Progenitor cell of endocrine pancreas (in vitro differentiated cells): ENCODE data around the gene EIF3F. TPM values are rescaled to one million over a fixed set of nuclear protein-coding genes. Genes with fewer than 3 reads are reported as not detected.

Experiments
- DNase-seq: peaks from one replicate; pipeline ENCODE4 v3.0.0; 2021; ENCODE audit warnings: low spot score; ENCODE audit not compliant: unreplicated experiment
- H3K27ac Mint-ChIP-seq: 2 replicates; pipeline ENCODE4 v1.8.0; 2021; ENCODE audit warnings: mild to moderate bottlenecking, moderate library complexity, mixed read lengths
- H3K27me3 Mint-ChIP-seq: 2 replicates; pipeline ENCODE4 v1.8.0; 2021; ENCODE audit warnings: mixed read lengths
- H3K36me3 Mint-ChIP-seq: 2 replicates; pipeline ENCODE4 v1.8.0; 2022; ENCODE audit warnings: mixed read lengths; ENCODE audit not compliant: insufficient read depth
- H3K4me1 Mint-ChIP-seq: 2 replicates; pipeline ENCODE4 v1.8.0; 2021; ENCODE audit warnings: low read depth, mixed read lengths
- H3K4me3 Mint-ChIP-seq: 2 replicates; pipeline ENCODE4 v1.8.0; 2021; ENCODE audit warnings: low read depth, mild to moderate bottlenecking, moderate library complexity, mixed read lengths
- H3K9me3 Mint-ChIP-seq: 2 replicates; pipeline ENCODE4 v1.8.0; 2021; ENCODE audit warnings: low read depth, mixed read lengths
- CTCF ChIP-seq: fragments of 200-600 bp; sonication (generic); IDR thresholded peaks from one replicate; pipeline ENCODE4 v1.5.0; 2021; ENCODE audit warnings: antibody characterized with exemption, mild to moderate bottlenecking; ENCODE audit not compliant: unreplicated experiment
- total RNA-seq: library from RNA; stranded (reverse); gene quantifications from 2 replicates; pipeline ENCODE4 v1.2.1, GENCODE V29; 2021

The EIF3F gene
- total RNA-seq, 1 donor from 2014 or later = 300 TPM

- H3K4me3 Mint-ChIP-seq = no peak overlapping the region
- H3K9me3 Mint-ChIP-seq = no peaks in the 10 kb centered on the region
- no peak overlapping the region for H3K27ac Mint-ChIP-seq
- H3K4me1 Mint-ChIP-seq = no peaks in the 10 kb centered on the region
- no peaks in the 10 kb centered on the region for H3K36me3 Mint-ChIP-seq
- DNase-seq = no peak
- H3K27me3 Mint-ChIP-seq = peaks cover 33% of the 10 kb centered on the region
- no peak for TF ChIP-seq CTCF
Measured at GRCh38 chr11:8040261-8040920, 53.3 kb downstream of the EIF3F start.

DNA sequence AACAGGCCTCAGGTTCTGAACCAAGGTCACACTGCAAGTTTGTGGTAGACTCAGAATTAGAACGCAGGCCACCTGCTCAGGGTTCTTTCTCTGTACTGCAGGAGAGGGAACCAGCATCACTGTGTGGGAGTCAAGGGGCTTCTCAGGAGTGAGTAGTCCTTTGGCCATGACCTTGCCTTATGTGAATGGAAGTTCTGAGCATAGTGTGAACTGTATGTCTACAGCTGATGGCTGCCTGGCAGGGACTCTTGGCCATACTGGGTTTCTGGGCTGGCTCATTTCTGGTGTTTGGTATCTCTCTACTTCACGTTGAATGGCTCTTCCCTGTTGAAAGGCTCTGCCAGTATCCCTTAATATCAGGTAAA lies 53.8 kb downstream of the EIF3F start:
- DNase-seq = no peak
- no peaks in the 10 kb centered on the region for H3K9me3 Mint-ChIP-seq
- peaks cover 33% of the 10 kb centered on the region for H3K27me3 Mint-ChIP-seq
- H3K4me3 Mint-ChIP-seq = no peak overlapping the region
- H3K36me3 Mint-ChIP-seq = no peaks in the 10 kb centered on the region
- no peak overlapping the region for H3K27ac Mint-ChIP-seq
- TF ChIP-seq CTCF = no peak
- no peaks in the 10 kb centered on the region for H3K4me1 Mint-ChIP-seq

DNA sequence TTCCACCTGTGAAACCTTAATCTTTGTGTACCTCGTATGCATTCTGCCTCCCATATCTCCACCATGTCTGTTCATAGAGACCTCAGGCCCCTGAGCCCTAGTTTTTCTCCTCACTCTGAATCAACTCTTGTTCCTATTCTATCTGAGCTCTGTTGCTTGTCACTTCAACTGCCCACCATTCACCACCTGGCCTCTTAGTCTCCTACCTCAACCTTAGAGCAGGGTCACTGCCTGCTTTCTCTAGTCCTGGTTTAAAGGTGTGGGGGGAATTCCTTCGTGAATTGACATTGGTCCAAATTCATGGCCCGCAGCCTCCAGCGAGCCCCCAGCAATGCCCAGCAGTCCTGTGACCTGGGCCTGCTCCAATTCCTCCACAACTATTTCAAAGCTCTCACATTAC lies 54.4 kb downstream of the EIF3F start:
- no peak for DNase-seq
- Mint-ChIP-seq H3K4me3 (no peak overlapping the region), H3K9me3 (no peaks in the 10 kb centered on the region), H3K27ac (no peak overlapping the region), H3K4me1 (no peaks in the 10 kb centered on the region), H3K27me3 (peaks cover 35% of the 10 kb centered on the region), H3K36me3 (no peaks in the 10 kb centered on the region)
- TF ChIP-seq CTCF = no peak

GRCh38 chr11:8043756-8044155 lies 56.6 kb downstream of the EIF3F start:
- Mint-ChIP-seq H3K9me3 (no peaks in the 10 kb centered on the region), H3K4me1 (no peaks in the 10 kb centered on the region), H3K27ac (no peak overlapping the region), H3K36me3 (no peaks in the 10 kb centered on the region), H3K27me3 (peaks cover 25% of the 10 kb centered on the region), H3K4me3 (no peak overlapping the region)
- no peak for DNase-seq
- TF ChIP-seq CTCF = no peak

DNA sequence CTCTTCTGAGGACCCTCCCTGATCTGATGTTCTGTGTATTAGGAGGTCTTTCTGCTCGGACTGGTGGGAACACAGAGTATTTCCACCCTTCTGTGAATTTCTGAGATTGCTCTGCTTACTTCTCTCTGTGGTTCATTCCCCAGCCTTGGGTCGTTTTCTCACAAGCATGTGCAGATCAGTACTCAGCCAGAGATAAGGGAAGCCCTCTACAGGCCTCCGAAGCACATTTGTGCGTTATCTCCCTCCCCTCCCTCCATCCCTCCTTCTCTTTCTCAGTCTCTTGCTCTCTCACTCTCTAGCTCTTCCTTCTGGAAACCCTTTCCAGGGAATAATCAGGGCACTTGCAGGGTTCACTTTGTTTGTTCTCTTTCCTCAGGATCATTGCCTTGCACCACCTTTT lies 58.7 kb downstream of the EIF3F start:
- Mint-ChIP-seq H3K9me3 (no peaks in the 10 kb centered on the region), H3K36me3 (no peaks in the 10 kb centered on the region), H3K4me3 (no peak overlapping the region), H3K4me1 (no peaks in the 10 kb centered on the region), H3K27me3 (peaks cover 28% of the 10 kb centered on the region), H3K27ac (no peak overlapping the region)
- TF ChIP-seq CTCF = no peak
- DNase-seq = no peak
